HK-2 (cell line): Measurements from ENCODE around the gene CAPS.
"Not testable (repeated sequence)": the region's sequence is repeated elsewhere in the genome, so short reads cannot be mapped to it uniquely, and the experiment has no call there.

Experiments used
- DNase-seq: peaks from one replicate; pipeline ENCODE4 v3.0.0-alpha.2; 2018; ENCODE audit not compliant: unreplicated experiment

The CAPS gene

DNA sequence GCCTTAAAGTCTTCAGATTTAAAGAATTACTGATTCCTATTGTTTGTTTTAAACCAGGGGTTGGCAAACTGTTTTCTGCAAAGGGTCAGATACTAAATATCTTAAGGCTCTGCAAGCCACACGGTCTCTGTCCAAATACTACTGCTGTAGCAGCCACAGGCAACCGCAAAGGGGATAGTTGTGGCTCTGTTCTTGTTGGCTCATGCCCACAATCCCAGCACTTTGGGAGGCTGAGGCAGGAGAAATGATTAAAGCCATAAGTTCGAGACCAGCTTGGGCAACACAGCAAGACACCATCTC lies 41.5 kb downstream of the CAPS start:
- no peak for DNase-seq

DNA sequence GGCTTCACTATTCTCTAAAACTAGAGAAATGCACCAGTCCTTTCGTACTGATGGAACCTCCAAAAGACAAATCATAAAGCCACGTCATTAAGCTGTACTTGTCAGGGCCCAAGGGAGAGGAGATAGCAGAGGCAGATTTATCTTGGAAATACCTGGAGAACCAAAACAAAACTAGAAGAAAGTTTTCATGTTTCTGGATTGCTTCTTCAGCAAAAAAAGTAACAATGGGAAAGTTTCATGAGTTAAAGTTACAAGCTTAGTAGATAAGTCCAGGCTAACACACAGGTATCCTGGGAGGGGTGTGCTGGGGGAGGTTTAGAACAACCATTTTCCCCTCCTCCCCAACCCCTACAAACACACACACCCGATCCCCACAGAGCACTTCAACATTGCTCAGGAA lies 42.3 kb downstream of the CAPS start:
- DNase-seq: no peak

- no peak for DNase-seq
Measured at GRCh38 chr19:5956728-5957127, 42.7 kb downstream of the CAPS start.

DNA sequence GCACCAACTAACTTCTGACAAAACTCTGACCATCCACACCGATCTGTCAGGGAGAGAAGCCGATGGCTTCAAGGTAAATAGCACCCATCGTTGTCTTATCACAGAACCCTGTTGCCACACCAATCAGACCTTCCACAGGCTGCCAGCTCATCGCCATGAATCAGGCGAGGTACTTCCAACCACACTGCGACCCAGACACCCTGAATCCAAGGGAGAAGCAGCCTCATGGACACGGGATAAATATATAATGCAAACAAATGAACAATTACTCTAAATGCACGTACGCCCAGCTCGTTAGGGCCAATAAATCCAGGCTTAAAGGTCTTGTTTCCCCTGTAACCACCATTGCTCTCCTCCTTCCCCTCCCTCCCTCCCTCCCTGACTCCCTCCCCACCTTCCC lies 43.1 kb downstream of the CAPS start:
- no peak for DNase-seq

DNA sequence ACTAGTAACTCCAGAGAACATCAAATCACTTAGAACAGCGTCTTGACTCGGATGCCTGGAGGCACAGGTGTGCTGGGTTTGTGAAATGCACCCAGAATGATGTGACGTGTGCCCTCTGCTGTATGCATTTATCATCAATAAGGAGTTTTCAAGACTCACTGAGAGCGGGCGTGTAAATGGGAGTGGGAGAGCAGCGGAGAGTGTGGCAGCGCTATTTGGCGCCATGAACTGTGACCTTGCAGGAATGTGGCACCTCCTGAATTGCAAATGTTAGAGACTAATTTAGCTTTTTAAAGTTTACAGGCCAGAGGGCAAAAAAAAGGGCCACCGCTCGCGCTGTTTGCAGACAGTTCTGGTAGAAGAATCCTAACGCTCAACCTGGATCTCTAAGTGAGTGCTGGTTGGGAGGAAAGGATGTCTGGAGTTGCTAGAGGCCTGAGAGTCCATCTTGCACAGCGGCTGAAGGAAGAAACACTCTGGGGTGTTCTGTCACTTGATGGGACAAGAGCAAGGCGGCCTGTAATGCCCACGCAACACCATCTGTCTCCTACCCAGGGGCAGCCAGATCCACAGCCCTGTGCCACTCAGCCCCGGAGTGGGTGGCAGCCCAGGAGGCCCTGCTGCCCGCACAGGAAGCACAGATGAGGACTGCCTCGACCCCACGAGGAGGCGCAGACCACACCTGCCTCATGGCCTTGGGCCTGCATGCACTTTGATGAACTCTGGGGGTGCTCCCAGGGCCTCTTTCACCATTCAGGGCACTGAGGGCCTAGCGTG lies 44.2 kb downstream of the CAPS start:
- DNase-seq: no peak

DNA sequence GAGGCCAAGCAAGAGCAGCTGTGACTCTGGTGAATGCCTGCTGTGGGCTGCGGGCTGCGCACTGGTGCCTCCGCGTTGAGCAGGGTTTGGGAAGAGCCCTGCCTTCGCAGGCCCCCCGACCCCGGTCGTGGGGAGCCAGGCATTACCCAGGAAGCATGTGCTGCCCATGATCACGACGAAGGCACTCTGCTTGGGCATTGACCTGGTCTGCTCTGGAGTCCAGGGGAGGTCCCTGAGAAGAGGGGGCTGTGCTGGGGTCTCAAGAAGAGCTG lies 44.7 kb downstream of the CAPS start:
- no peak for DNase-seq

DNA sequence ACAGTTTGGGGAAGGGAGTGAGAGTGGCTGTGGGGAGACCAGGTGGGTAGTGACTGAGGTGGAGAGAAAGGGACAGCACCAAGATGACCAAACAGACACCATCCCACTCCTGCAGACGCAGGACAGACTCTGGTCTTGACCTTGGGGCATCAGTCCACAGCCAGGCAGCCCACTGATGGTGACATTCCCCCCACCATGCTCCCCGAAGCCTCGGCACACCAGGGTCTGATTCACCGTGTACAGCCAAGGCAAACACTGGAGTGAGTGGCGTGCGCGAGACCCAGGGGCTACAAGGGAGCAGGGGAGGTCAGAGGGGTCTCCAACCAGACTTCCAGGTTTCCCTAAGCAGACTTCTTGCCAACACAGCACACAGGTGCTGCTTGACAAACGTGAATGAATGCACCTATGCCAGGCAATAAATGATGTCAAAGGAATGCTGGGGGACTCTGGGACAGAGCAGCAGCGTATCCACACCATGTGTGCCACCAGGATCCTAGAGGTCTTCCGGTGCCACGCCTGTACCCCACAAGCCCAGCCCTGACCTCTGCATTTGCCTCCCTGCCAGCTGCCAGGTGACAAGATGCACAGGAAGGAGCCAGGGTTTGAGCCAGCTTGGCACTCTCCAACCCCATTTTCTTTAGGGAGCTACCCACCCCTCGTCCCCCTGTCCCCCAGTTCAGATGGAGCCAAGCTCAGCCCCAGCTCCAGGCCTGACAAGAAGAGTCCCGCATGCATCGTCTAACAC lies 45.4 kb downstream of the CAPS start:
- DNase-seq: no peak

- no peak for DNase-seq
Measured at GRCh38 chr19:5960005-5961001, 46.2 kb downstream of the CAPS start.

DNA sequence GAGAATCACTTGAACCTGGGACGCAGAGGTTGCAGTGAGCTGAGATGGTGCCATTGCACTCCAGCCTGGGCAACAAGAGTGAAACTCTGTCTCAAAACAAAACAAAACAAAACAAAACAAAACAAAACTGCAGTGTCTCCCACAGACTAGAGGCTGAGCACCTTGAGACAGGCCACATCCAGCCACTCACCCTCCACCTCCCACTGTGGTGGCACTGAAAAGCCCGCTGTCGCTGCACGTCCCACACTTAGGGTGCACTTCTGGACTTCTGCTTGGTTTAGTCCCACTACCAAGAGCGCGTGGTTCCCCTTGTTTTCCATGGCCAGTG lies 47.6 kb downstream of the CAPS start:
- not testable (repeated sequence) for DNase-seq

- no peak for DNase-seq
Measured at GRCh38 chr19:5961969-5962945, 48.2 kb downstream of the CAPS start.

- not testable (repeated sequence) for DNase-seq
Measured at GRCh38 chr19:5963259-5963658, 49.2 kb downstream of the CAPS start.

DNA sequence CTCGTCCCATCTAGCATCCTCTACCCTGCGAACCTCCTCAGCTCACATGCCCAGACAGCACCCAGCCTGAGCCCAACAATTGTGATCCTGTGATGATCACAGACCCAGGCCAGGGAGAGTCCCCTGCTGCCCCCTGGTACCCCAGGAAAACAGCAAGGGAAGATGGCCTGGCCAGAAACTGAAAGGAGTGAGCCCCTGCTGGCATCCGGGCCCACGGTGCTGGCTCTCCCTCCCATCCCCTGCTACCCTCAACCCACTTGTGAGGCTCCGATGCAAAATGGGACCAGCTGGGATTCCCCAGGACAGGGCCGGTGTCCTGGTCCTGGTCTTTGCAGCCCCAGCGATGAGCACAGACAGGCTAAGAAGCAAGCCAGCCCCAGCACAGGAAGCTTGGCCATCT lies 49.8 kb downstream of the CAPS start:
- DNase-seq: no peak

DNA sequence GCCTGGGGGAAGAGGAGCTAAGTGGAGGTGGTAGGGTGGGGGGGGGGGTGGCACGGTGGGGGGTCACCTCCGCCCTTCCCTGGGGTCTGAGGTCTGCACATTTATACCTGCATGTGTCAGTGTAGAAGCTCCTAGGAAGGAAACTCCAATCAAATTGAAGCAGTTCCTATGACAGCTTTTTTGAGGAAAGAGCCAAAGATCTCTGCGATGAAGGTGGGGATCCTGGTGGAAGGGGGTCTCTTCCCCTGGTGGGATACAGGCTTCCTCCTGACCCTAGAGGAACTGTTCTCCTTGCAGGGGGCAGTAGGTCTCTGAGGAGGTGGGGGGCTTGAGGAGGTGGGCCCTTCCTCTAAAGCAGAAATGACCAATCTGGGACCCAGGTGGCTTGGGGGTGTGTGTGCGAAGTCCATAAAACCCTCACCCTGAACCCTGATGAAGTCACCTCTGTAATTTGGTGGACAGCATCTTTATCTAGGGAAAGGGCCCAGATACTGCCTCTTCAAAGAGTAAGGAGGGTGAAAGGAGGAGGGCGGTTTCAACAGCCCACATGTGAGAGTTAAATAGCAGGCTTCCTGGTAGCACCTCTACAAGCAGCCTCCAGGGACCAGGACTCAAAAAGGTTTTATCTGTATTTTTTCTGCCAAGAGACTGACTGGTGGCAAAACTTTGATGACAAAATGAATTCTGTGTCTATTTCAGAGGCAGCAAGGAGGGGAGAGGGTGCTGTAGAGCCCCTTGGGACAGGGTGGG lies 50.9 kb downstream of the CAPS start:
- no peak for DNase-seq
